ENCODE measurements around the gene NFYB.

Gene NFYB

GRCh38 chr12:104154286-104154685 lies 16.3 kb upstream of the NFYB start:
- Histone ChIP-seq H3K27me3 (ENCODE audit: insufficient read depth, poor library complexity, severe bottlenecking) (no peaks in the 10 kb centered on the region), H3K4me3 (replicated peaks; ENCODE audit: insufficient read depth, low read length) (no peak overlapping the region), H3K27ac (replicated peaks) (peak overlapping the region; percentile 28; the same call in 1 of the 2 replicates)
- peak in 1 of 2 experiments; percentile 62 for DNase-seq (ENCODE audit: low read depth in 1 of 2, low spot score in 1 of 2)
- TF ChIP-seq POLR2AphosphoS5 (IDR thresholded peaks at IDR 0.05; ENCODE audit: low read depth) (no peak), SPI1 (IDR thresholded peaks at IDR 0.05; ENCODE audit: borderline replicate concordance, low read depth) (peak; percentile 99)

GRCh38 chr12:104152685-104153241 lies 14.8 kb upstream of the NFYB start:
- H3K27ac ChIP-seq (replicated peaks), result no peak overlapping the region
- TF ChIP-seq CTCF (IDR thresholded peaks at IDR 0.05; ENCODE audit: insufficient read depth, low read length) (no peak), GABPA (IDR thresholded peaks at IDR 0.05; ENCODE audit: low read depth) (no peak), POLR2AphosphoS5 (IDR thresholded peaks at IDR 0.05; ENCODE audit: low read depth) (no peak)
- no peak for DNase-seq (ENCODE audit: low read depth in 1 of 2, low spot score in 1 of 2)
- no peaks in the 10 kb centered on the region for H3K27me3 ChIP-seq (ENCODE audit: insufficient read depth, poor library complexity, severe bottlenecking)
- no peak overlapping the region for H3K4me3 ChIP-seq (replicated peaks; ENCODE audit: insufficient read depth, low read length)

- Histone ChIP-seq H3K27me3 (ENCODE audit: insufficient read depth, poor library complexity, severe bottlenecking) (no peaks in the 10 kb centered on the region), H3K27ac (replicated peaks) (no peak overlapping the region), H3K4me3 (replicated peaks; ENCODE audit: insufficient read depth, low read length) (no peak overlapping the region)
- DNase-seq (ENCODE audit: low read depth in 1 of 2, low spot score in 1 of 2), result no peak
- no peak for TF ChIP-seq CTCF (IDR thresholded peaks at IDR 0.05; ENCODE audit: insufficient read depth, low read length)
- no peak for TF ChIP-seq GABPA (IDR thresholded peaks at IDR 0.05; ENCODE audit: low read depth)
- no peak for TF ChIP-seq REST (IDR thresholded peaks at IDR 0.05; ENCODE audit: insufficient replicate concordance, low read depth)
- no peak for TF ChIP-seq SPI1 (IDR thresholded peaks at IDR 0.05; ENCODE audit: borderline replicate concordance, low read depth)
- TF ChIP-seq POLR2AphosphoS5 (IDR thresholded peaks at IDR 0.05; ENCODE audit: low read depth), result no peak
Observed at GRCh38 chr12:104150416-104150815, 12.4 kb upstream of the NFYB start.

GRCh38 chr12:104147346-104147745 lies 9.3 kb upstream of the NFYB start:
- DNase-seq (ENCODE audit: low read depth in 1 of 2, low spot score in 1 of 2), result no peak
- no peak overlapping the region for H3K27ac ChIP-seq (replicated peaks)
- H3K4me3 ChIP-seq (replicated peaks; ENCODE audit: insufficient read depth, low read length), result no peak overlapping the region
- no peaks in the 10 kb centered on the region for H3K27me3 ChIP-seq (ENCODE audit: insufficient read depth, poor library complexity, severe bottlenecking)
- TF ChIP-seq REST (IDR thresholded peaks at IDR 0.05; ENCODE audit: insufficient replicate concordance, low read depth) (no peak), SPI1 (IDR thresholded peaks at IDR 0.05; ENCODE audit: borderline replicate concordance, low read depth) (no peak), CTCF (IDR thresholded peaks at IDR 0.05; ENCODE audit: insufficient read depth, low read length) (no peak)

All from HL-60 (cell line).